Embryonic facial prominence (tissue), 1 donor: ENCODE measurements around the gene COL5A1.

Source experiments
- DNase-seq: peaks from one replicate; pipeline ENCODE4 v3.0.0-alpha.2; 2016; ENCODE audit errors: extremely low spot score

COL5A1 gene

GRCh38 chr9:134891713-134892112 is 250.1 kb downstream of the COL5A1 start:
- no peak for DNase-seq

DNA sequence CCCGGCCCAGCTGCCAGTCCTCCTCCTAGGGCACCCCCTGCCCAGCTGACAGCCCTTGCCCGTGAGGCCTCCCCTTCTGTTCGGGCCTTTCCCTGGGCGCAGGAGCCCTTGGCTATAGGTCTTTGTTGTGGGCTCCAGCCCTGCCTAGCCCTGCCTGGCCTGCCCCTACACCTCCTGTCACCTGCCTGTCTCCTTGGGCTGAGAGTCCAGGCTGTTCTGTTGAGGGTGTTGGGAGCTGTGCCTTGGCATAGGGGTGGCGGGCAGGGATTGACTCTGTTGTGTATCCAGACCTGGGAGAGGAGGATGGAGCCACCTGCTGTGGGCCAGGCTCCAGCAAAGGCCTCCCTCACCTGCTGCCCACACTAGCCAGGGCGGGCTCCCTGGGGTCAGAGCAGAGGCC is 250.6 kb downstream of the COL5A1 start:
- DNase-seq, result no peak

DNA sequence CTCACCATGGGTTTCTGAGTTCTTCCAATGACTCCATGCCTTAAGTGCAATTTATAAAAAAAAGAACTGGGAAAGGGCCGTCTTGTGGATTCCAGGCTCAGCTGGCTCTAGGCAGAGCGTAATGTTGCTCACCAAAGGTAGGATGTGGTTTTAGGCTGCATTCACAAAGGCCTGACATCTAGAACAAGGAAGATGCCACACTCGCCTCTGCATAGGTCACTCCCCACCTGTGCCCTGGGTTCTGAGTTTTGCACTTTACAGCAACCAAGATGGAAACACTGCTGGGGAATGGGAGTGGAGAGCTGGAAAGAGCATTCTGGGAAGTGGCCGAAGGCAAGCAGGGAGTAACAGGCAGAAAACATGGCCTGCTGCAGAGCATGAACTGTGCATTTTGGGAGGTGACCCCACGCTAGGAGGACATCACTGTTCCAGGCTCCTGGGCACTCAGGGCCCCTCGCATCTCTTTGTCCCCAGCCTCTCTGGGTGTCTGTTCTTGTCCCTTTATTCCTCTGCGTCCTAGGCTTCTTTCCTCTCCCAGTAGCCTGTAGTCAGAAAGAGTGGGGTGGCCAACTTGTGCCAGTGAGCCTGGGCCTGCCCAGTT is 251.3 kb downstream of the COL5A1 start:
- DNase-seq, result no peak
